ENCODE results near the gene CSNK1A1L. TPM values are rescaled to one million over a fixed set of nuclear protein-coding genes. Genes with fewer than 3 reads are reported as not detected.
"Not testable (repeated sequence)": the region's sequence is repeated elsewhere in the genome, so short reads cannot be mapped to it uniquely, and the experiment has no call there.

Gene CSNK1A1L
- total and polyA plus RNA-seq, 9 donors = not detected

- intact Hi-C loops (cut with DNase I) = no loop called here
- peak; percentile 90 to 97 (median 93) for DNase-seq
- WGBS, 3 donors = 0 to 1% (median 0%) methylated on average over 67 to 75 of the region's 75 CpGs
- no peaks in the 10 kb centered on the region for H3K36me3 ChIP-seq
- peak within 1 kb of the TSS; percentile 81 for H3K4me3 ChIP-seq
- H3K27me3 ChIP-seq = no peaks in the 10 kb centered on the region
- no peak for TF ChIP-seq CTCF (IDR thresholded peaks at IDR 0.05)
- TF ChIP-seq POLR2A (IDR thresholded peaks at IDR 0.05) = peak; percentile 78
- peak within 1 kb of the TSS; percentile 54 to 79 for H3K27ac ChIP-seq
- H3K4me1 ChIP-seq (ENCODE audit: insufficient read depth) = no peaks in the 10 kb centered on the region
- H3K9me3 ChIP-seq = no peaks in the 10 kb centered on the region
Measured at GRCh38 chr13:37058910-37059847, 46.3 kb downstream of the CSNK1A1L start, which contains the start of gene SUPT20H. SUPT20H (minus strand) TSS chr13:37059688; CDS start chr13:37051490, 8,198 bp downstream.

GRCh38 chr13:37056228-37056627 is 49.2 kb downstream of the CSNK1A1L start:
- H3K36me3 ChIP-seq; H3K27ac ChIP-seq; H3K4me1 ChIP-seq (ENCODE audit: insufficient read depth); H3K9me3 ChIP-seq; intact Hi-C loops (cut with DNase I); H3K4me3 ChIP-seq; H3K27me3 ChIP-seq; DNase-seq: not testable (repeated sequence)
- WGBS, 3 donors = 88 to 98% (median 93%) methylated on average over 2 of the region's 2 CpGs

Other genes with a start within 250 kb of the CSNK1A1L start
- 10 to 100 TPM in 6 of 7 donors, 1 to 10 TPM in 1; 7.6 to 26.5 (median 13.4) TPM for gene SMAD9, start 185.4 kb downstream of the CSNK1A1L start, total RNA-seq
- gene SMAD9, start 185.4 kb downstream of the CSNK1A1L start, polyA plus RNA-seq = 10 to 100 TPM; 10.2 to 10.5 TPM
- gene ALG5, start 106.3 kb downstream of the CSNK1A1L start, total RNA-seq = 10 to 100 TPM; 19.8 to 36.0 (median 23.8) TPM
- 10 to 100 TPM; 24.9 to 37.7 TPM for gene ALG5, start 106.3 kb downstream of the CSNK1A1L start, polyA plus RNA-seq
- 10 to 100 TPM; 26.1 to 68.2 (median 34.2) TPM for gene EXOSC8, start 104.9 kb downstream of the CSNK1A1L start, total RNA-seq
- gene EXOSC8, start 104.9 kb downstream of the CSNK1A1L start, polyA plus RNA-seq = 10 to 100 TPM; 33.2 to 37.5 TPM
- 10 to 100 TPM; 36.6 to 57.1 (median 50.9) TPM for gene SUPT20H, start 46.0 kb downstream of the CSNK1A1L start, total RNA-seq
- 100 to 1,000 TPM in 1 of 2 donors, 10 to 100 TPM in 1; 31.7 to 108 TPM for gene SUPT20H, start 46.0 kb downstream of the CSNK1A1L start, polyA plus RNA-seq

Data from ovary (tissue), 9 donors.